ENCODE results near the gene GRHL1.

DNA sequence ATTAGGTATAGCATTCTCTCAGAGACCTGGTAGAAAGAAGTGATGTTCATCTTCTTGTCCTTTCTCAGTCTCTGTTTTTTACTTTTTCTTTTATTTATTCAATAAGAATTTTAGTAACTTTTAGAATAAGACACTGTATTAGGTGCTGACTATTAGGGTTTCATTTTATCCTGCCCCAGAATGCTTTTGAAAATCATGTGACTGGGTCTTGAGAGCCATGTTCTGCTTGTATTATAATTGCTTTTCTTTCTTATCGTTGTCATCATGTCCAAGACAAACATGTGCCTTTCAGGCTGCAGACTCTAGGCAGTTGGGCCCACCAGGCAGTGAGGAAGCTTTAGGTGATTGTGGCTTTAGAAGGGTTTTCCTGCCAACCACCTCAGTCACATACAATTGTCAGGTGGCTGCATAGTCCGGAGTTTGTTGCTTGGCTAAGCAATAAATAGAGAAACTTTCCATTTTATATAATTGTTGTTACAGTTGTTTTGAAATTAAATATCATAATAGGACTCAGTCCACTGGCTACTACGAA is 15.1 kb downstream of the GRHL1 start:
- no peak for TF ChIP-seq CTCF (conservative IDR thresholded peaks at IDR 0.05; ENCODE audit: low read depth, low read length)
- no peak for TF ChIP-seq EZH2 (IDR thresholded peaks at IDR 0.05; ENCODE audit: low read length, unreplicated experiment)

Measured in PC-3 (cell line).